NCI-H146 treated with DMSO at 0.1 percent for 48 hours (cell line): ENCODE measurements around the gene IFITM10.

Source experiments
- DNase-seq: peaks from one replicate; lab custom pipeline; 2025; ENCODE audit not compliant: unreplicated experiment; lab: John Stamatoyannopoulos, UW

Gene IFITM10

DNA sequence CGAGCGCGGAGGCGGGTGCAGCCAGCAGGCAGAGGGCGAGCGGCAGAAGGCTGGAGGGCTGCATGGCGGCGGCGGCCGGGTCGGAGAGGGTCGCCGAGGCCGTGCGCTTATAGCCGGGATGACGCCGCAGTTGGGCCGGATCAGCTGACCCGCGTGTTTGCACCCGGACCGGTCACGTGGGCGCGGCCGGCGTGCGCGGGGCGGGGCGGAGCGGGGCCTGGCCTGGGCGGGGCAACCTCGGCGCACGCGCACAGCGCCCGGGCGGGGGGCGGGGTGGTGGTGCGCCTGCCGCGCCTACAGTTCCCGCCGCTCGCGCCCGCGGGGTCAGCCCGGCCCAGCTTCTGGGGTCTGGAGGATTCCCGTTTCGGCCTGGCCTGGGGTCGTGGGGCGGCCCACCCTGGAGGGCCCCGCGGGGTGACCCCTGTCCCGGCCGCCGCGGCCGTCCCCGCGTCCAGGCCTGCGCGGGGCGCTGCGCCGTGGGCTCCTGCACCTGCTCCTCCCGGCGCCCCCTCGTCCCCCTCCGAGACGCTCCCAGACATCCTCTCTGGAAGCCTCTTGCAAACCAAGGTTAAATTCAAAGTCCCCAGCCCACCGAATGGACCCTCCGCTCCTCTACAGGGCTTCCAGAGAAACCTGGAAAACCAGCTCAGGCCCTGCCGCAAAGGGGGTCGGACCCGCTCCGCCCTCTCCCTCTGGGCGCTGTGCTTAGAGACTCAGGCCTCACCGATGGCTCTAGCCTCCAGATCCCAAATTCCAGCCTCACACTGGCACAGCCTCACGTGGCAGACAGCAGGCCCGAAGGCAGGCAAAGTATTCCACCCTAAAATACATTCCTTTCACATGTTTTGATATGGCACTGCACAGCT, 13.6 kb upstream of the IFITM10 start, which contains the start of gene CTSD:
CTSD (minus strand) TSS at position 132 of the 866 bp plus-strand sequence; CDS start at position 64, 68 bp downstream.
- DNase-seq, result peak; percentile 16

DNA sequence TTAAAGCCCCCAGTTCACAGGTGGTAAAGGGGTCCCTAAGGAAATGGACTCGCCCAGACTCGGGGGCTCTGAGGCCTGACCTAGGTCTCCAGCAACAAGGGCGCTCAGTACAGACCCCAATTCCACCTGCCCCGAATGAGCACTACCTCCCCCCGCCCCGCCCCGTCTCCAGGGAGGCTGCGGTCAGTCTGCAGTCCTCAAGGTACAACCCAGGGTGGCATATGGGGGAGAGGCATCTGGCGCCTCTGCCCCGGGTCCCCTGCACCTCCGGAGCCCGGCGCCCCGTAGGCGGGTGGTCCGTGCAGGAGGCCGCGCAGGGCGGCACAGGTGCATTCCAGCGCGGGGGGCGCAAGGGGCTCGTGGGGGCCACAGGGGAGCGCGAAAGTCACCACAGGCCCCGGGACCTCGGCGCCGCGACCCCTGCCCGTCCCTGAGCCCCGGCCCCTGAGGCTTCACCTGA, 13.0 kb upstream of the IFITM10 start:
- DNase-seq, result no peak

DNA sequence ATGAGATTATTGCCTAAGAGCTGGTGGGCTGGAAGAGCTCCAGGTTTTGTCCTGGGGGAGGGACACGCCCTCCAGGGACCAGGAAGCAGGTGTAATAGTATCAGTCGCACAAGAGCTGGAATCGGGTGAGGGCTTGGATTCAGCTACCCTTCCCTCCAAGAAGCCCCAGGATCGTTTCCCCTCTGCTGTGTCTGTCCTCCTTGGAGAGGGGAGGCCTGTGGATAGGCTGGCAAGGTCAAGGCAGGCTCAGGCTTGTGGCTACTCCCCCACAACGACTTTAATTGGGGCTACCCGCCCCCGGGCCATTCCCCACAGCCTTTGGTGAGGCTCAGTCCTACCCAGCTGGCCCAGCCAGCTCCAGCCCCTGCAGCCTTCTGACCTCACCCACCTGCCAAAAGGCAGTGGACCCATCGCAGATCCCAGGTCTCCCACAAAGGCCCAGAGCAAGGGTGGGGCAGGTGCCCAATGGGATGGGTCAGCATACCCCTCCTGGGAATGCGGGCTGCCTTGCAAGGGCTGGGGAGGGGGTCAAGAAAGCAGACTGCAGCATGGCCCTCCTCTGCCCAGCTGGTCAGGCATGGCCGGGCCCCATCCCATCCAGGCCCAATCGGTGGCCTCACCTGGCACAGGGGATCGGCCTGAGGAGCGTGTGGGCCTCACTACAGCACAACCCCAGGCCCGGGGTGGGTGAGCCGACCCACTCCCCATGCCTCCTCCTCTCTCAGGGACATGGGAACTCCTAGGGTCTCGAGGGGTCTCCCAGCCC, 12.3 kb upstream of the IFITM10 start:
- DNase-seq, result no peak

DNA sequence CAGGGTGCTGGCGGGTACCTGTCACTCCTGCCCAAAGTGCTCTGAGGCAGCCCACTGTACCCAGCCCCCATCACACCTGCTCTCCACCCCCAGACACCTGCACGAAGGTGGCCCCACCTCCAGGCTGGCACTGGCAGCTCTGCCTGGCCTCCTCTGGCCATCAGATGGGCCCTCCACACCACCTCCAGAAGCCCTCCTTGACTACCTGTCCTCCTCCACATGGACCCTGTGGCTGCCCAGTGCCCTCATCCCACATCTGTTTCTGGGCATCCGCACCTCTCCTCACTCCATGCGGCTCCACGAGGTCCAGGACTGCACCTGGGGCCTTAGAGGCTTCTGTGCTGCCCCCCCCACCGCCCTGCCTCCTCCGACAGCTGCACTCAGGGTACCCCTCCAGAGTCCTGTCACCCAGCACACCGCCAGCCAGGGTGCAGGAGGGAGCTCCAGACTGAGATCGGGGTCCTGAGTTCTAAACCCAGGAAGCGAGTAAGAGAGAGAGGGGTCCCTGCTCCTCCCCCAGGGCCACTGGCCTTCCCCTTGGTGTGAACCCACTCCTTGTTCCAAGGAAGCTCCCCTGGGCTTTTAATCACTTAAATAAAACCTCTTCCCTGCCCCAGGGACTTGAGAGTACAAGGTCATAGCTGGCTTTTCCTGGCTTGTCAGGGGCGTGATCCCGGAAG, 11.6 kb upstream of the IFITM10 start:
- no peak for DNase-seq

DNA sequence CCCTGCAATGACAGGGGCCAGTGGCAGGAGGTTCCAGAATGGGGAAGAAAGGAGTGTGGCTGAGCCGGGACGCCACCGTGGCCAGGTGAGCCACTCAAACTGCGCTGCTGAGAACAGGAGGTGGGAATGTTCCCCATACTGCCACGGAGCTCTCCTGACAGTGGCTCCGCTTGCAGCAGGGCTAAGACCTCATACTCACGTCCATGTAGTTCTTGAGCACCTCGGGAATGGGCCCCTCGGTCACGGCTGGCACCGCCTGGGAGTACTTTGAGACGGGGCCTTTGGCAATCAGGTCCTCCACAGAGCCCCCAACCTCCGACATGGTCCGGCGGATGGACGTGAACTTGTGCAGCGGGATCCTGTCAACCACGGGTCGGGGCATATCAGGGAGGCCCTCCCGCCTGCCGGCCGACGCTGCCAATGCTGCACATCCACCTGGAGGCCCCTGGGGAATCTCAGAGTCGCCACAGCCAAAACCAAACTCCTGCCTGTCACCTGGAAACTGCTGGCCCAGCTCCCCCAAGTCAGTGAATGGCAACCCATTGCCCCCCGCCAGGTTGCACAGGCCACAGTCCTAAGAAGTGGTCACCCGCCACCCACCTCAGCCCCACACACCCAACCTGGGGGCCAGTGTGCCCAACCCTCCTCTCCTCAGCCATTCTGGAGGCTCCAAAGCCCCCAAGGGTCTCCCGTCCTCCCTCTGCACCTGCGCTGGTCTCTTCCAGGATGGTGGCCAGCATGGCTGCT, 10.9 kb upstream of the IFITM10 start:
- no peak for DNase-seq

DNA sequence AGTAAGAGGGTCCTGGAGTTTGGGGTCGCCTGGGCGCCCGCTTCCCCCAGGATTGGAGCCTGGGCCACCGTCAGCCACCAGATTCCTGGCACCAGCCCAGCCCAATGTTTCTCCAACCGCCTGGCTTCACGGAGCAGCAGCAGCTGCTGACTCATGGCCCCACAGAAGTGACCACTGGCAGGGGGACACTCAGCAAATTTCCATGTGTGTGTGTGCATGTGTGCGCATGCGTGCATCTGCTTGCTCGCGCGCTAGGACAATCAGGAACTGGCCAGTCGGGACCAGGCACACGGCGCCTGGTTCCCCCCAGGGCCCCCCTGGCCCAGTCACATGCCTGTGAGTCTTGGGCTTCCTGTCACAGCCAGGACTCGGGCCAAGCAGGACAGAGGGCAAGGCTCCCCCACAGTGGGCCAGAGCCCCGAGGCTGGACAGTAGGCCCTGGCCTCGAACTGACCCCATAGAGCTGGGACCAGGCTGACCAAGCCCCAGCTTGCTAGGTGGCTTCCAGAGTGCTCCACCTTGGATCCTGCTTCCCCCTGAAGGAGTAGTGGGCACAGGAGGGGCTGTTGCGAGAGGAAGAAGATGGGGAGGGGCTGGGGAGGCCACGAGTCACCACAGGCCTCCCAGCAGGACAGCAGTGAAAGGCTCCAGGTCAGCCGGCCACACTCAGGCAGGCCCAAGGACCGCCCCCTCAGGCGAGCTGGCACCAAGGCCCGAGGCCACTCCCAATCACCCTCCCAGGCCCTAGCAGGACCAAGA, 10.1 kb upstream of the IFITM10 start:
- no peak for DNase-seq

DNA sequence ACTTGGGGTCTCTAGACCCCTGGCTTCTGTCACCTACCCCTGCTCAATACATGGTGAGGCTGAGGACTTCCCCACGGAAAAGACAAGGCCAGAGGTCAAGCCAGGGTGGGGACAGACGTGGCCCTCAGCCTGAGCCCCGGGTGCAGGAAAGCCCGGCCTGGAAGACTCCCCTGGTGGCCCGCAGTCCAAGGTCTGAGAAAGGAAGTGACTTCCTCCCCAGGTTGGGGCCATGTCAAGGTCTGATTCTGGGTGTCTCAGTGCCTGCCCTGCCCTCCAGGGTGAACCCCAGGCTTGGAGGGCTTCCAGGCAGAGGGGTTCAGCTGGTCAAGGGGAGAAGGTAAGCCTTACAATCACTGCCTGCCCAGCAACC, 9.4 kb upstream of the IFITM10 start:
- no peak for DNase-seq

DNA sequence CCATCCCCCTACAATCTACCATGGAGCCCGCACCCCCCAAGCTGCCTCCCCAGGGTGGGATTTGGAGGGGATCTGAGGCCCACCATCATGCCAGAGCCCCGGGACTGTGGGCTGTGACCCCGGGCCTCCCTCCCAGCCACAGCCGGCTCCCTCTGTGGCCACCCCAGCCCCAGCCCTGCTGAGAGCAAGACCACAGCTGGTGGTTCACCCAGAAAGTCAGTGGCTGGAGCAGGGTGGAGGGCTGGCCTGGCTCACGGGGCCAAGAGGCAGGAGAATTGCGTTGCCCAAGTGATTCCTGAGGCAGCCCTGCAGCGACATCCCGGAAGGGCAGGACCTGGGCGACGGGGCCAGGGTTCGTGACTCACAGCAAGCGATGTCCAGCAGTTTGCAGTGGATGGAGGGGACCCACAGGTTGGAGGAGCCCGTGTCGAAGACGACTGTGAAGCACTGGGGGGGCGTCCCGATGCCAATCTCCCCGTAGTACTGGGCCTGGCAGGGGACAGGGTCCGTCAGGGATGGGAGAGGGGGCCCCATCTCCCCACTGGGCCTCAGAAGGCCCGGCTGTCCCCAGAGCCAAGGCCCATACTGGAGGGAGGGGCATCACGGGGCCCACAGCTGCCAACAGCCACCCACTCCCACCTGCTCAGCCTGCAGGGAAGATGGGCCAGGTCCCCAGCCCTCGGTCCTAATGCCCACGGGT, 8.9 kb upstream of the IFITM10 start:
- no peak for DNase-seq

DNA sequence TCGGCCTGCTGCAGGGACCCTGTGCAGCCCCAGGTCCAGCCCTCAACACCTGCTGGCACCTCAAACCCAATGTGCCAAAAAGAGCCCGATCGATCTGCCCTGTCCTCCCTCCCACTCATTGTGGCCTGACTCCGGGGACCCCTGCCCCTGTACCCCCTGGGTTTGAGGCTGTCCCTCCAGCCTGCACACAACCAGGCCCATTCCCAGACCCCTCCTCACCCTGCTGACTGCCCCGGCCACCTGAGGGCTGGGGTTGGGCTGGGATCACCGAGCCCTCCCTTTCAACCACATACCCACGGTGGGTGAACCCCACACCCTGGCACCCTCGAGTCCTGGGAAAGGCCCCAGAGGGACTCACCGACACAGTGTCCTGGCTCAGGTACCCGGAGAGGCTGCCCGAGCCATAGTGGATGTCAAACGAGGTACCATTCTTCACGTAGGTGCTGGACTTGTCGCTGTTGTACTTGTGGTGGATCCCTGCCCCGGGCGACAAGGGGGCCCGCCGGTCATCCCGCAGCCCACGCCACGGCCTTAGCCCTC, 8.3 kb upstream of the IFITM10 start:
- no peak for DNase-seq

DNA sequence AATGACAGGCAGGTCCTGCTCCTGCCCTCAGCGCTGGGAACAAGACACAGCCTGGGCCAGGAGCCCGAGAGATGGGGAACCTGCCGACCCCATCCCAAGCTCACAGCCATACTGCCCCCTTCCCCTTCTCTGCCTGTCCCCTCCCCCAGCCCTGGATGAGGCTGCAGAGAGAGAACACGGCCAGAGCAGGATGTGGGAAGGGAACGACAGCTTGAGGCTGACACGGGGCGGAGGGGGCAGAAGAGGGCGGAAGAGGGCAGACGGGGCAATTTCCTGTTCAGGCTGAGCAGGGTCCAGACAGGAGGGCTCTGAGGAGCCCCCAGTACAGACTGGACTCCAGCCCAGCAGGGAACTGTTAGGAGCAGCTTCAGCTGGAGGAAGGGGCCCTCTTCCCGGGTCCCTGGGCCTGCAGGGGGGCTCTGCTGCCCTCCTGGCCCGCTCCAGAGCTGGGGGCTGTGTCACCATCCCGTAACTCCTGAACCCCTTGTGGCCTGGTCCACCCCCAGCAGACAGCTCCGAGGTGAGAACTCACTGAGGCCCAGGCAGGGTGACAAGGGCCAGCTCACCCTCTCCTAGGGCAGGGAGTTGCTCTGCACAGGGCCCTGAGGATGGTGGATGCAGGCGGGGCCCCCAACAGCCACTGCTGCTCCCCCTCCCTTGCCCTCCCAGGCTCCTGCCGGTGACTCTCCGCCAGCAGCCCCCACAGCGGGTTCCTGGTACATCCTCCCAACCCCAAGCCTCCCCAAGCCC, 7.6 kb upstream of the IFITM10 start:
- no peak for DNase-seq

DNA sequence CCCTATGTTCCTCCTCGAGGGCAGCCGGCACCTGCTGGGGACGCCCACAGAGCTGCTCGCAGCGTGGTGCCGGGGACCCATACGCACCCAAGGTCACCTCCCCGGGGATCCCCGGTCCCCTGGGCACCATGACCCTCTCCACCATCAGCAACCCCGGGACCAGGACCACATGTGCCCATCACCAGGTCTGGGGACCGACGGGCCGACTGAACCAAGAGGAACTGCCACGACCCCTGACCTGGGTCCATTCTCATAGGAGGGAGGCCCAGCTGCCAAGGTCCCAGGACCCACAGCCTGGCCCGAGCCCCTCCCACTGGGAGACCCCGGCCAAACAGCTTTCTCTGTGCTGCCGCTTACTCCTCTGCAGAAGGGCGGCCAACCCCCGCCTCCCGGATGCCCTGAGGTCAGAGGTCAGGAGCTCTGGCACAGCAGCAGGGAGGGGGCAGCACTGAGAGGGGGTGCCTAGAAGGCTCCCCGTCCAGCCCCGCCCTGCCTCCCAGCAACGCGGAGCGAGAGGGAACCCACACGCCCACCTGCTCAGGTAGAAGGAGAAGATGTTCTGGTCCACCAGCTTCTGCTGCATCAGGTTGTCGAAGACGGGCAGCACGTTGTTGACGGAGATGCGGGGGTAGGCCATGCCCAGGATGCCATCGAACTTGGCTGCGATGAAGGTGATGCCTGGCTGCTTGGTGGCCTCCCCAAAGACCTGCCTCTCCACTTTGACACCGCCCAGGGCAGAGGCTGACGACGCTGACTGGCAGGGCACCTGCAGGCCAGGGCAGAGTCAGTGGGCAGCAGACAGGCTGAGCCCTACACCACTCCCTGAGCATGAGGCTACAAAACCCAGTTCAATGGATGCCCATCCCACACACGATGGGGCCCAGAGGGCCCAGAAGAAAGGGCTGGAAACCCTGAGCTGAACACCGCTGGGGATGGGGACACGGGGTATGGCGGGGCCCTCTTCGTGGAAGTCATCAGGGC, 6.7 kb upstream of the IFITM10 start:
- no peak for DNase-seq

DNA sequence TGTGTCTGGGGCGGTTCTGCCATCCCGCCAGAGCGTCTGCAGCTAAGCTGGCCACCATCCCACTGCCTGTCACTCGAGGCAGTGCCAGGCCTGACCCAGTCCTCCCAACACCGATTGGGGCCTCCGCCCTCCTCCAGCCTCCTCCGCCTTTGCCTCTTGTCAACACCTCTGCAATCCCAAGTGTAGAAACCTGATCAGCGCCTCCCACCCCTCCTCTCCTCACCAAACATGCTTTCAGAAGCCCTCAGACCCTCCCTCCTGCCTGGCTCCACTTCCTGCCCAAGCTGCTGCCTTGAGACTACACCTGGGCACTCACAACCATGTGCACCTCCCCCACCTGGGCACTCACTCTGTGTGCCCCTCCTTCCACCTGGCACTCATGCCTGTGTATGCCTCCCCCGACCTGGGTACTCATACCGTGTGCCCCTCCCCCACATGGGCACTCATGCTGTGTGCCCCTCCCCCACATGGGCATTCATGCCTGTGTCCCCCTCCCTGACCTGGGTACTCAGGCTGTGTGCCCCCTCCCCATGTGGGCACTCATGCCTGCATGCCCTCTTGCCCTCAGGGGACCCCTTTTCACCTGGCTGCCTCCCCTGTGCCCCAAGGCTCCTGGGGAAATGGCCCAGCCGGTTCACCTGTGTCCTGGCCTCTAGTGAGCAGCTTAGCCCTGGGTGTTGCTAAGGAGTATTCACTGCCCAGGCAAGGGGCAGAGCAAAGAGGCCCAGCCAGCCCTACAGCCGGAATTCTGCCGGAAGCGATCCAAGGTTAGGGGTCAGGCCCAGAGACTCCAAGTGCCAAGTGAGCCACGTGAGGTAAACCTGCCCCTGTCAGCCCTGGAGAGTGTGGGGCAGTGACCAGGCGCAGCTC, 5.5 kb upstream of the IFITM10 start:
- DNase-seq, result no peak

DNA sequence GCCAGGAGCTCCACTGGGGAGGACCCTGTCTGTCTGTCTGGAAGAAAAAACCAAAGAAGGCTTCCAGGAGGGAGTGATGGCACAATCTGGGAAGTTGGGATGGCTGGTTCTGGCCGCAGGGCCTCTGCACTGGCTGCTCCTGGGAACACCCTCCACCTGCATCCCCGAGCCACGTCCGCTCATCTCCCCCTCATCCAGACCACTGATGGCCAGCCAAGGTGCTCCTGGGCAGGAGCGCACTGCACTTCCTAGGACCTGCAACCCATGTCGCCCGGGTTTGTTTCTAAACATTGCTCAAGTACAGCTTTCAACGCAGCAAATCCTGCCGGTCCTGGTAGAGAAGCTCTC, 4.9 kb upstream of the IFITM10 start:
- no peak for DNase-seq

DNA sequence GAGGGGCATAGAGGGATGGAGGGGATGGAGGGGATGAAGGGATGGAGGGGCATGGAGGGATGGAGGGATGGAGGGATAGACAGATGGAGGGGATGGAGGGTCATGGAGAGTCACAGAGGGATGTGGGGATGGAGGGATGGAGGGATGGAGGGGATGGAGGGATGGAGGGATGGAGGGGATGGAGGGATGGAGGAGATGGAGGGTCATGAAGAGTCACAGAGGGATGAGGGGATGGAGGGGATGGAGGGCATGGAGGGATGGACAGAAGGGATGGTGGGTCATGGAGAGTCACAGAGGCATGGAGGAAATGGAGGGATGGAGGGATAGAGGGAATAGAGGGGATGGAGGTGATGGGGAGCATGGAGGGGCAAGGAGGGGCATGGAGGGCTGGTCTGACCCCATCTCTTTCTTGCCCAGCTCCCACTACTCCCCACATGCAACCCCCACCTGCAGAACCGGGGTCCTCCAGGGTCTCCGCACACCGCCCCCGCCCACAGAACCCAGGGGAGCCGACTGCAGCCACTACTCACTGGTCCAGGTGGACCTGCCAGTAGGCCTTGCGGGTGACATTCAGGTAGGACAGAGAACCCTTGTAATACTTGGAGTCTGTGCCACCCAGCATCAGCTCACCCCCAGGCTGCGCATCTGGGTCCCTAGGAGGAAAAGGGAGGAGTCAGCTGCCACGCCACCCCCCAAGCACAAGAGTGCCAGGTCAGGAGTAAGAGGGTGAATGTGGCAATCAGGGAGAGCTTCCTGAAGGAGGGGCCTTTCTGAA, 4.2 kb upstream of the IFITM10 start:
- DNase-seq, result no peak

DNA sequence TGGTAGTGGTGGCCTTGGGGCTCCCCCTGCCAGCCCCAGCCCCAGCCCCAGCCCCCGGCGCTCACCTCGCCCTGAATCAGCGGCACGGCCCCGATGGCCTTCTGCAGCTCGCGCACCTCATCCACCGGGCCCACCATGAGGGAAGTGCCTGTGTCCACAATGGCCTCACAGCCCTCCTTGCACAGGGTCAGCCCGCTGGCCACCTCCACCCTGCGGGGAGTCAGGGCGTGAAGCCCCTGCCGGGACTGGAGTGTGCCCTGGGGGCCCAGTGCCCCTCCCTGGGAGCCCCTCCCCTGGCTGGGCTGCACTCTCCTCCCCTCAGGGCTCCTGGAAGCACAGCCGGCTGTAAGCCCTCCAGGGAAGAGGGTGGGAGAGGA, 3.5 kb upstream of the IFITM10 start:
- no peak for DNase-seq
